Measurements from ENCODE around the gene GABRP. TPM values are rescaled to one million over a fixed set of nuclear protein-coding genes. Genes with fewer than 3 reads are reported as not detected.

The GABRP gene
- polyA plus RNA-seq, 1 donor from 2014 or later = not detected

GRCh38 chr5:170848033-170848432 is 64.5 kb downstream of the GABRP start:
- Histone ChIP-seq H3K36me3 (ENCODE audit: insufficient read depth, low read length) (no peaks in the 10 kb centered on the region), H3K27ac (ENCODE audit: low read length) (no peak overlapping the region), H2AFZ (ENCODE audit: low read depth, low read length) (no peak overlapping the region), H3K9ac (ENCODE audit: low read length) (no peak overlapping the region), H3K9me2 (ENCODE audit: insufficient read depth, low read length) (no peaks in the 10 kb centered on the region), H3K4me3 (ENCODE audit: low read length) (no peak overlapping the region), H3K27me3 (ENCODE audit: insufficient read depth, low read depth, low read length) (no peaks in the 10 kb centered on the region), H3K79me2 (replicated peaks; ENCODE audit: insufficient read depth, low read length) (no peaks in the 10 kb centered on the region), H3F3A (ENCODE audit: insufficient read depth, low read length, poor library complexity, severe bottlenecking) (no peaks in the 10 kb centered on the region), H3K4me2 (ENCODE audit: low read length) (no peak overlapping the region), H3K9me3 (ENCODE audit: low read length) (no peaks in the 10 kb centered on the region), H4K20me1 (ENCODE audit: insufficient read depth) (no peaks in the 10 kb centered on the region)
- TF ChIP-seq, protein P1, sequence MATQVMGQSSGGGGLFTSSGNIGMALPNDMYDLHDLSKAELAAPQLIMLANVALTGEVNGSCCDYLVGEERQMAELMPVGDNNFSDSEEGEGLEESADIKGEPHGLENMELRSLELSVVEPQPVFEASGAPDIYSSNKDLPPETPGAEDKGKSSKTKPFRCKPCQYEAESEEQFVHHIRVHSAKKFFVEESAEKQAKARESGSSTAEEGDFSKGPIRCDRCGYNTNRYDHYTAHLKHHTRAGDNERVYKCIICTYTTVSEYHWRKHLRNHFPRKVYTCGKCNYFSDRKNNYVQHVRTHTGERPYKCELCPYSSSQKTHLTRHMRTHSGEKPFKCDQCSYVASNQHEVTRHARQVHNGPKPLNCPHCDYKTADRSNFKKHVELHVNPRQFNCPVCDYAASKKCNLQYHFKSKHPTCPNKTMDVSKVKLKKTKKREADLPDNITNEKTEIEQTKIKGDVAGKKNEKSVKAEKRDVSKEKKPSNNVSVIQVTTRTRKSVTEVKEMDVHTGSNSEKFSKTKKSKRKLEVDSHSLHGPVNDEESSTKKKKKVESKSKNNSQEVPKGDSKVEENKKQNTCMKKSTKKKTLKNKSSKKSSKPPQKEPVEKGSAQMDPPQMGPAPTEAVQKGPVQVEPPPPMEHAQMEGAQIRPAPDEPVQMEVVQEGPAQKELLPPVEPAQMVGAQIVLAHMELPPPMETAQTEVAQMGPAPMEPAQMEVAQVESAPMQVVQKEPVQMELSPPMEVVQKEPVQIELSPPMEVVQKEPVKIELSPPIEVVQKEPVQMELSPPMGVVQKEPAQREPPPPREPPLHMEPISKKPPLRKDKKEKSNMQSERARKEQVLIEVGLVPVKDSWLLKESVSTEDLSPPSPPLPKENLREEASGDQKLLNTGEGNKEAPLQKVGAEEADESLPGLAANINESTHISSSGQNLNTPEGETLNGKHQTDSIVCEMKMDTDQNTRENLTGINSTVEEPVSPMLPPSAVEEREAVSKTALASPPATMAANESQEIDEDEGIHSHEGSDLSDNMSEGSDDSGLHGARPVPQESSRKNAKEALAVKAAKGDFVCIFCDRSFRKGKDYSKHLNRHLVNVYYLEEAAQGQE (IDR thresholded peaks at IDR 0.05; ENCODE audit: borderline replicate concordance) = no peak
- TF ChIP-seq RAD21 (conservative IDR thresholded peaks at IDR 0.05) = no peak
- TF ChIP-seq EZH2 (IDR thresholded peaks at IDR 0.05; ENCODE audit: borderline replicate concordance, insufficient read depth, low read length, poor library complexity, severe bottlenecking) = no peak
- TF ChIP-seq EP300 (conservative IDR thresholded peaks at IDR 0.05; ENCODE audit: poor library complexity, severe bottlenecking) = no peak
- TF ChIP-seq, protein P2, sequence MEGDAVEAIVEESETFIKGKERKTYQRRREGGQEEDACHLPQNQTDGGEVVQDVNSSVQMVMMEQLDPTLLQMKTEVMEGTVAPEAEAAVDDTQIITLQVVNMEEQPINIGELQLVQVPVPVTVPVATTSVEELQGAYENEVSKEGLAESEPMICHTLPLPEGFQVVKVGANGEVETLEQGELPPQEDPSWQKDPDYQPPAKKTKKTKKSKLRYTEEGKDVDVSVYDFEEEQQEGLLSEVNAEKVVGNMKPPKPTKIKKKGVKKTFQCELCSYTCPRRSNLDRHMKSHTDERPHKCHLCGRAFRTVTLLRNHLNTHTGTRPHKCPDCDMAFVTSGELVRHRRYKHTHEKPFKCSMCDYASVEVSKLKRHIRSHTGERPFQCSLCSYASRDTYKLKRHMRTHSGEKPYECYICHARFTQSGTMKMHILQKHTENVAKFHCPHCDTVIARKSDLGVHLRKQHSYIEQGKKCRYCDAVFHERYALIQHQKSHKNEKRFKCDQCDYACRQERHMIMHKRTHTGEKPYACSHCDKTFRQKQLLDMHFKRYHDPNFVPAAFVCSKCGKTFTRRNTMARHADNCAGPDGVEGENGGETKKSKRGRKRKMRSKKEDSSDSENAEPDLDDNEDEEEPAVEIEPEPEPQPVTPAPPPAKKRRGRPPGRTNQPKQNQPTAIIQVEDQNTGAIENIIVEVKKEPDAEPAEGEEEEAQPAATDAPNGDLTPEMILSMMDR (IDR thresholded peaks at IDR 0.05; ENCODE audit: poor library complexity, severe bottlenecking) = no peak
- TF ChIP-seq TAF1 (IDR thresholded peaks at IDR 0.05; ENCODE audit: low read depth) = no peak
- TF ChIP-seq MXI1 (conservative IDR thresholded peaks at IDR 0.05; ENCODE audit: poor library complexity, severe bottlenecking) = no peak
- TF ChIP-seq POLR2AphosphoS5 (IDR thresholded peaks at IDR 0.05) = no peak

- H3K36me3 ChIP-seq (ENCODE audit: insufficient read depth, low read length) = no peaks in the 10 kb centered on the region
- no peaks in the 10 kb centered on the region for H3F3A ChIP-seq (ENCODE audit: insufficient read depth, low read length, poor library complexity, severe bottlenecking)
- H3K27me3 ChIP-seq (ENCODE audit: insufficient read depth, low read depth, low read length) = no peaks in the 10 kb centered on the region
- no peak overlapping the region for H3K27ac ChIP-seq (ENCODE audit: low read length)
- H3K79me2 ChIP-seq (replicated peaks; ENCODE audit: insufficient read depth, low read length) = no peaks in the 10 kb centered on the region
- H2AFZ ChIP-seq (ENCODE audit: low read depth, low read length) = no peak overlapping the region
- H3K9me3 ChIP-seq (ENCODE audit: low read length) = no peaks in the 10 kb centered on the region
- H3K9ac ChIP-seq (ENCODE audit: low read length) = no peak overlapping the region
- H3K9me2 ChIP-seq (ENCODE audit: insufficient read depth, low read length) = no peaks in the 10 kb centered on the region
- H4K20me1 ChIP-seq (ENCODE audit: insufficient read depth) = no peaks in the 10 kb centered on the region
- H3K4me2 ChIP-seq (ENCODE audit: low read length) = no peak overlapping the region
- TF ChIP-seq EP300 (conservative IDR thresholded peaks at IDR 0.05; ENCODE audit: poor library complexity, severe bottlenecking) = no peak
- TF ChIP-seq EZH2 (IDR thresholded peaks at IDR 0.05; ENCODE audit: borderline replicate concordance, insufficient read depth, low read length, poor library complexity, severe bottlenecking) = no peak
- TF ChIP-seq, protein P2 (IDR thresholded peaks at IDR 0.05; ENCODE audit: poor library complexity, severe bottlenecking) = no peak
- TF ChIP-seq POLR2AphosphoS5 (IDR thresholded peaks at IDR 0.05) = no peak
- no peak for TF ChIP-seq TAF1 (IDR thresholded peaks at IDR 0.05; ENCODE audit: low read depth)
- TF ChIP-seq, protein P1 (IDR thresholded peaks at IDR 0.05; ENCODE audit: borderline replicate concordance) = no peak
- no peak for TF ChIP-seq RAD21 (conservative IDR thresholded peaks at IDR 0.05)
- TF ChIP-seq SMC3 (conservative IDR thresholded peaks at IDR 0.05; ENCODE audit: poor library complexity) = no peak
- H3K4me3 ChIP-seq (ENCODE audit: low read length) = no peak overlapping the region
Observed at GRCh38 chr5:170849374-170849773, 65.8 kb downstream of the GABRP start.

All from neural cell (in vitro differentiated cells).